Stimulated activated CD4-positive, alpha-beta T cell treated with anti-CD3 and anti-CD28 coated beads, Interleukin-2, amount 100 ng/mL, for 4 hours (primary cell): ENCODE results near the gene MAN2A2.

Source experiments
- DNase-seq: peaks from one replicate; pipeline ENCODE4 v3.0.0-alpha.2; 2020; ENCODE audit warnings: low read depth

The MAN2A2 gene

GRCh38 chr15:90902840-90903732, at the start of gene MAN2A2:
TSS of gene MAN2A2 (plus strand) at chr15:90903302. CDS start at chr15:90904208, 906 bp downstream.
- peak; percentile 76 for DNase-seq

- DNase-seq: no peak
Measured at GRCh38 chr15:90855139-90855538, 48.0 kb upstream of the MAN2A2 start.

GRCh38 chr15:90857337-90857736, 45.8 kb upstream of the MAN2A2 start:
- DNase-seq: no peak

- no peak for DNase-seq
Measured at GRCh38 chr15:90857883-90858443, 45.1 kb upstream of the MAN2A2 start.

- DNase-seq: no peak
Measured at GRCh38 chr15:90859234-90860131, 43.6 kb upstream of the MAN2A2 start.

- no peak for DNase-seq
Measured at GRCh38 chr15:90860450-90860849, 42.7 kb upstream of the MAN2A2 start.

- DNase-seq: no peak
Measured at GRCh38 chr15:90860942-90861675, 42.0 kb upstream of the MAN2A2 start.

GRCh38 chr15:90862487-90862886, 40.6 kb upstream of the MAN2A2 start:
- no peak for DNase-seq

GRCh38 chr15:90862964-90863778, 39.9 kb upstream of the MAN2A2 start:
- DNase-seq: no peak

GRCh38 chr15:90863987-90864386, 39.1 kb upstream of the MAN2A2 start:
- DNase-seq: no peak

GRCh38 chr15:90864507-90864906, 38.6 kb upstream of the MAN2A2 start:
- DNase-seq: no peak

- DNase-seq: no peak
Measured at GRCh38 chr15:90865702-90866101, 37.4 kb upstream of the MAN2A2 start.

- DNase-seq: no peak
Measured at GRCh38 chr15:90866161-90866715, 36.9 kb upstream of the MAN2A2 start.

- no peak for DNase-seq
Measured at GRCh38 chr15:90866800-90867199, 36.3 kb upstream of the MAN2A2 start.

GRCh38 chr15:90868261-90868689, 34.8 kb upstream of the MAN2A2 start, which contains the start of gene FURIN:
TSS of gene FURIN (plus strand) at chr15:90868588. CDS start at chr15:90875741, 7,153 bp downstream.
- no peak for DNase-seq

- DNase-seq: no peak
Measured at GRCh38 chr15:90869140-90869541, 34.0 kb upstream of the MAN2A2 start.

GRCh38 chr15:90869601-90870353, 33.3 kb upstream of the MAN2A2 start:
- no peak for DNase-seq

- DNase-seq: no peak
Measured at GRCh38 chr15:90870354-90871138, 32.6 kb upstream of the MAN2A2 start.
